HEK293T (cell line): ENCODE data around the gene OPA1.

Experiments
- BHLHE40 ChIP-seq: fragments of 450-650 bp; IDR thresholded peaks from 2 replicates; pipeline ENCODE4 v1.6.1; 2016; ENCODE audit warnings: mild to moderate bottlenecking, moderate library complexity, borderline replicate concordance
- NFRKB ChIP-seq: fragments of 450-650 bp; IDR thresholded peaks from 2 replicates; pipeline ENCODE4 v1.6.1; 2016; ENCODE audit warnings: mild to moderate bottlenecking, moderate library complexity
- PKNOX1 ChIP-seq: fragments of 450-650 bp; IDR thresholded peaks from 2 replicates; pipeline ENCODE4 v1.6.1; 2016
- SP1 ChIP-seq: fragments of 450-650 bp; IDR thresholded peaks from 2 replicates; pipeline ENCODE4 v1.6.1; 2017

- TF ChIP-seq NFRKB: no peak
- TF ChIP-seq SP1: no peak
- no peak for TF ChIP-seq BHLHE40
- TF ChIP-seq PKNOX1: no peak
Observed at GRCh38 chr3:193719735-193720134, 126.7 kb downstream of the OPA1 start.
